H9 (cell line): ENCODE measurements around the gene MLIP. TPM values are rescaled to one million over a fixed set of nuclear protein-coding genes. Genes with fewer than 3 reads are reported as not detected.

Experiments
- DNase-seq: peaks from one replicate; pipeline ENCODE4 v3.0.0-alpha.2; 2017
- H2AFZ ChIP-seq: one replicate; pipeline ENCODE4 v1.6.1; 2013; ENCODE audit warnings: mild to moderate bottlenecking, low read length, control low read depth, moderate library complexity
- H2AK5ac ChIP-seq: 2 replicates; pipeline ENCODE4 v1.6.1; 2013; ENCODE audit warnings: low read length, control low read depth, mixed read lengths; ENCODE audit not compliant: insufficient read length
- H2BK120ac ChIP-seq: one replicate; pipeline ENCODE4 v1.6.1; 2013; ENCODE audit warnings: low read depth, mild to moderate bottlenecking, low read length, control low read depth, inconsistent platforms; ENCODE audit not compliant: poor library complexity, severe bottlenecking
- H2BK12ac ChIP-seq: 2 replicates; pipeline ENCODE4 v1.6.1; 2013; ENCODE audit warnings: low read length, control low read depth, mixed read lengths, low read depth; ENCODE audit not compliant: insufficient read length
- H2BK15ac ChIP-seq: 2 replicates; pipeline ENCODE4 v1.6.1; 2013; ENCODE audit warnings: low read depth, low read length, control low read depth
- H2BK20ac ChIP-seq: one replicate; pipeline ENCODE4 v1.6.1; 2013; ENCODE audit warnings: low read depth, mild to moderate bottlenecking, low read length, control low read depth, inconsistent platforms; ENCODE audit not compliant: poor library complexity, severe bottlenecking
- H2BK5ac ChIP-seq: 2 replicates; pipeline ENCODE4 v1.6.1; 2013; ENCODE audit warnings: low read length, control low read depth, mixed read lengths; ENCODE audit not compliant: insufficient read length
- H3K14ac ChIP-seq: 2 replicates; pipeline ENCODE4 v1.6.1; 2013; ENCODE audit warnings: low read length, control low read depth; ENCODE audit not compliant: insufficient read depth
- H3K18ac ChIP-seq: 2 replicates; pipeline ENCODE4 v1.6.1; 2013; ENCODE audit warnings: low read depth, mild to moderate bottlenecking, mixed read lengths, low read length, control low read depth; ENCODE audit not compliant: insufficient read length
- H3K23ac ChIP-seq: 2 replicates; pipeline ENCODE4 v1.6.1; 2013; ENCODE audit warnings: low read length, control low read depth, mixed read lengths, low read depth; ENCODE audit not compliant: insufficient read length
- H3K23me2 ChIP-seq: 2 replicates; pipeline ENCODE4 v1.6.1; 2013; ENCODE audit warnings: low read depth, mild to moderate bottlenecking, mixed read lengths, low read length, control low read depth; ENCODE audit not compliant: insufficient read length, poor library complexity, severe bottlenecking
- H3K27ac ChIP-seq: 2 replicates; pipeline ENCODE4 v1.5.1; 2013; ENCODE audit warnings: low read length, control low read depth, mixed read lengths, low read depth; ENCODE audit not compliant: insufficient read length
- H3K27me3 ChIP-seq: 2 replicates; pipeline ENCODE4 v1.6.1; 2013; ENCODE audit warnings: low read length, control low read depth, inconsistent platforms; ENCODE audit not compliant: insufficient read depth
- H3K4ac ChIP-seq: 2 replicates; pipeline ENCODE4 v1.6.1; 2013; ENCODE audit warnings: low read depth, mild to moderate bottlenecking, control low read depth, inconsistent platforms, low read length, moderate library complexity
- H3K4me1 ChIP-seq: 2 replicates; pipeline ENCODE4 v1.6.1; 2013; ENCODE audit warnings: low read length, control low read depth, inconsistent platforms; ENCODE audit not compliant: insufficient read depth
- H3K4me2 ChIP-seq: 2 replicates; pipeline ENCODE4 v1.6.1; 2013; ENCODE audit warnings: low read length, control low read depth, mixed read lengths; ENCODE audit not compliant: insufficient read length, insufficient read depth
- H3K56ac ChIP-seq: 2 replicates; pipeline ENCODE4 v1.6.1; 2013; ENCODE audit warnings: low read depth, mild to moderate bottlenecking, mixed read lengths, low read length, control low read depth; ENCODE audit not compliant: insufficient read length
- H3K79me1 ChIP-seq: 2 replicates; pipeline ENCODE4 v1.6.1; 2013; ENCODE audit warnings: low read depth, mild to moderate bottlenecking, moderate library complexity, low read length, control low read depth, inconsistent platforms; ENCODE audit not compliant: insufficient read depth, poor library complexity, severe bottlenecking
- H3K79me2 ChIP-seq: 2 replicates; pipeline ENCODE4 v1.6.1; 2013; ENCODE audit warnings: low read length, control low read depth, inconsistent platforms; ENCODE audit not compliant: insufficient read depth
- H3K9ac ChIP-seq: 2 replicates; pipeline ENCODE4 v1.6.1; 2013; ENCODE audit warnings: low read length, control low read depth, mixed read lengths; ENCODE audit not compliant: insufficient read length; ENCODE audit errors: extremely low read depth
- H3K9me3 ChIP-seq: one replicate; pipeline ENCODE4 v1.6.1; 2013; ENCODE audit warnings: low read depth, low read length, inconsistent platforms; ENCODE audit not compliant: control insufficient read depth
- H3T11ph ChIP-seq: one replicate; pipeline ENCODE4 v1.6.1; 2013; ENCODE audit warnings: mild to moderate bottlenecking, low read length, control low read depth, inconsistent platforms
- H4K20me1 ChIP-seq: one replicate; pipeline ENCODE4 v1.6.1; 2013; ENCODE audit not compliant: control insufficient read depth, insufficient read length, insufficient read depth
- H4K5ac ChIP-seq: 2 replicates; pipeline ENCODE4 v1.6.1; 2013; ENCODE audit warnings: low read depth, mild to moderate bottlenecking, mixed read lengths, low read length, control low read depth; ENCODE audit not compliant: insufficient read length
- H4K8ac ChIP-seq: replicated peaks from 2 replicates; pipeline ENCODE4 v1.6.1; 2013; ENCODE audit warnings: low read length, control low read depth, mixed read lengths, low read depth; ENCODE audit not compliant: insufficient read length
- H4K91ac ChIP-seq: 2 replicates; pipeline ENCODE4 v1.6.1; 2013; ENCODE audit warnings: low read depth, mild to moderate bottlenecking, moderate library complexity, mixed read lengths, low read length, control low read depth; ENCODE audit not compliant: insufficient read length
- H3K27ac Mint-ChIP-seq, 3 experiments: 2 replicates in 2 of 3; 3 replicates in 1 of 3; pipeline ENCODE4 v1.8.0; 2020 to 2021; ENCODE audit warnings: mixed read lengths in 3 of 3, mild to moderate bottlenecking in 1 of 3, moderate library complexity in 1 of 3
- H3K27me3 Mint-ChIP-seq: 2 replicates; pipeline ENCODE4 v1.8.0; 2021; ENCODE audit warnings: low read depth, mild to moderate bottlenecking, moderate library complexity, mixed read lengths
- H3K36me3 Mint-ChIP-seq, 3 experiments: 2 replicates in 2 of 3; 3 replicates in 1 of 3; pipeline ENCODE4 v1.8.0; 2020 to 2021; ENCODE audit warnings: low read depth in 3 of 3, mixed read lengths in 3 of 3; ENCODE audit not compliant: insufficient read depth in 1 of 3
- H3K4me1 Mint-ChIP-seq, 2 experiments: 2 replicates each; pipeline ENCODE4 v1.8.0; 2020; ENCODE audit warnings: mixed read lengths in 2 of 2
- H3K4me3 Mint-ChIP-seq, 2 experiments: 2 replicates in 1 of 2; 3 replicates in 1 of 2; pipeline ENCODE4 v1.8.0; 2020 to 2021; ENCODE audit warnings: mild to moderate bottlenecking in 2 of 2, mixed read lengths in 2 of 2, moderate library complexity in 1 of 2
- H3K9me3 Mint-ChIP-seq, 2 experiments: 2 replicates in 1 of 2; 3 replicates in 1 of 2; pipeline ENCODE4 v1.8.0; 2020; ENCODE audit warnings: mild to moderate bottlenecking in 2 of 2, mixed read lengths in 2 of 2, moderate library complexity in 1 of 2
- WGBS: extraction: QIAGEN DNeasy Blood & Tissue Kit; methylation state at CpG from one replicate; pipeline ENCODE4 v1.1.7; 2013; ENCODE audit warnings: missing lambda C conversion rate, low lambda C conversion rate, mixed read lengths; ENCODE audit not compliant: insufficient read length; ENCODE audit errors: extremely low coverage; 5-methylcytosine and 5-hydroxymethylcytosine counted together
- total RNA-seq: library from RNA; stranded (reverse); gene quantifications from 2 replicates; pipeline ENCODE4 v1.2.1, GENCODE V29; 2021
- TF ChIP-seq, protein P1 (sequence below): fragments of 200-600 bp; sonication (generic); conservative IDR thresholded peaks from 3 replicates; pipeline ENCODE4 v1.8.0; 2021; ENCODE audit warnings: antibody characterized with exemption, mild to moderate bottlenecking

Gene MLIP
- total RNA-seq, 1 experiment from 2014 or later = not detected

DNA sequence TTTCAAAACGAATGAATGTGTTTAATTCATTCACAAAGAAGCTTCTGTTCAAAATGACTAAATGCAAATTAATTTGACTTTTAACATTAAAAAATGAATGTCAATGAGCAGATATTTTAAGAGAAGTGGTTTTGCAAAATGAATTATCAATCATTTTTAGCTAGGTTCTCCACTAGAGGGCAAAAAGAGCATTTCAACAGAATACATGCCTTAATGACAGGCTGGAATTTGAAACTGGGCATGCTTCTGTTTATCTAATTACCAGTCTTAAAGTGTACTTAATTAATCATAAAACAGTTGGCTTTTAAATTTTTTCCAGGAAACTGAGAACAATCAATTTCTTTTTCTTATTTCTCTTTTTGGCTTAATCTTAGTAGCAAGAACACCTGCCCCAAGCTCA is 133.2 kb downstream of the MLIP start:
- no CpG with 5 or more reads among the region's 1 CpG for WGBS
- no peaks in the 10 kb centered on the region for H3K27me3 Mint-ChIP-seq

More for the DNA sequence above, 133.2 kb downstream of the MLIP start:
- Histone ChIP-seq H2BK20ac (no peak overlapping the region), H3K9ac (no peak overlapping the region), H3K79me1 (no peaks in the 10 kb centered on the region), H4K20me1 (no peaks in the 10 kb centered on the region), H3K4ac (no peak overlapping the region), H4K8ac (no peak overlapping the region), H2BK120ac (no peak overlapping the region), H3K27me3 (no peaks in the 10 kb centered on the region), H3K9me3 (no peaks in the 10 kb centered on the region), H4K91ac (no peak overlapping the region), H2BK15ac (no peak overlapping the region), H2BK5ac (no peak overlapping the region), H2AK5ac (no peak overlapping the region), H3K23ac (no peak overlapping the region), H3K79me2 (no peaks in the 10 kb centered on the region), H3K4me2 (no peak overlapping the region), H3K14ac (no peak overlapping the region), H3T11ph (no peak overlapping the region), H3K4me1 (no peaks in the 10 kb centered on the region), H3K18ac (no peak overlapping the region), H3K23me2 (no peaks in the 10 kb centered on the region), H3K27ac (no peak overlapping the region), H2AFZ (no peak overlapping the region), H4K5ac (no peak overlapping the region), H2BK12ac (no peak overlapping the region), H3K56ac (no peak overlapping the region)
- Mint-ChIP-seq H3K9me3 (no peaks in the 10 kb centered on the region), H3K4me1 (peaks cover 3 to 4% of the 10 kb centered on the region in 2 experiments; a peak in 2 of 4 replicates), H3K27ac (no peak overlapping the region), H3K36me3 (no peaks in the 10 kb centered on the region), H3K4me3 (no peak overlapping the region)
- TF ChIP-seq, protein P1, sequence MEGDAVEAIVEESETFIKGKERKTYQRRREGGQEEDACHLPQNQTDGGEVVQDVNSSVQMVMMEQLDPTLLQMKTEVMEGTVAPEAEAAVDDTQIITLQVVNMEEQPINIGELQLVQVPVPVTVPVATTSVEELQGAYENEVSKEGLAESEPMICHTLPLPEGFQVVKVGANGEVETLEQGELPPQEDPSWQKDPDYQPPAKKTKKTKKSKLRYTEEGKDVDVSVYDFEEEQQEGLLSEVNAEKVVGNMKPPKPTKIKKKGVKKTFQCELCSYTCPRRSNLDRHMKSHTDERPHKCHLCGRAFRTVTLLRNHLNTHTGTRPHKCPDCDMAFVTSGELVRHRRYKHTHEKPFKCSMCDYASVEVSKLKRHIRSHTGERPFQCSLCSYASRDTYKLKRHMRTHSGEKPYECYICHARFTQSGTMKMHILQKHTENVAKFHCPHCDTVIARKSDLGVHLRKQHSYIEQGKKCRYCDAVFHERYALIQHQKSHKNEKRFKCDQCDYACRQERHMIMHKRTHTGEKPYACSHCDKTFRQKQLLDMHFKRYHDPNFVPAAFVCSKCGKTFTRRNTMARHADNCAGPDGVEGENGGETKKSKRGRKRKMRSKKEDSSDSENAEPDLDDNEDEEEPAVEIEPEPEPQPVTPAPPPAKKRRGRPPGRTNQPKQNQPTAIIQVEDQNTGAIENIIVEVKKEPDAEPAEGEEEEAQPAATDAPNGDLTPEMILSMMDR = peak; percentile 68
- DNase-seq = no peak
